ENCODE results near the gene VEGFC. TPM values are rescaled to one million over a fixed set of nuclear protein-coding genes. Genes with fewer than 3 reads are reported as not detected.
A peak's percentile ranks its signal among the peaks of the same experiment; 100 is the strongest.

Gene VEGFC
- polyA plus RNA-seq, 1 of the 3 experiments (the other 2 are of a cell fraction), result 81.9 TPM

GRCh38 chr4:176791591-176792325 lies 964 bp downstream of the VEGFC start:
- TF ChIP-seq IRF3 (IDR thresholded peaks at IDR 0.05; ENCODE audit: low read depth, low read length) (no peak), TCF12 (IDR thresholded peaks at IDR 0.05) (no peak), MAX (IDR thresholded peaks at IDR 0.05; ENCODE audit: low read depth) (0 out of 2 replicates have a peak, but pooled peaks have one; percentile 8), TAF1 (IDR thresholded peaks at IDR 0.05; ENCODE audit: borderline replicate concordance, low read depth, low read length) (peak; percentile 62; the same call in 1 of the 2 replicates)
- Histone ChIP-seq H3K27me3 (ENCODE audit: insufficient read depth) (no peaks in the 10 kb centered on the region), H3K9me3 (no peaks in the 10 kb centered on the region), H3K27ac (ENCODE audit: low read depth in 2 of 2, low read length in 1 of 2) (peak overlapping the region; percentile 89 to 92), H3K79me2 (ENCODE audit: insufficient read depth) (peaks cover 59% of the 10 kb centered on the region), H3K9me2 (no peaks in the 10 kb centered on the region), H3F3A (replicated peaks; ENCODE audit: insufficient read depth) (peaks cover 60% of the 10 kb centered on the region), H3K9ac (peak overlapping the region; percentile 99), H3K36me3 (replicated peaks in 1 of 2; ENCODE audit: control insufficient read depth in 1 of 2, insufficient read depth in 2 of 2, low read length in 1 of 2) (peaks cover 0 to 34% of the 10 kb centered on the region in 2 experiments), H3K4me3 (ENCODE audit: low read depth in 2 of 2, low read length in 1 of 2) (peak overlapping the region; percentile 75 to 87), H4K20me1 (ENCODE audit: insufficient read depth) (peaks cover 8% of the 10 kb centered on the region; the same call in 1 of the 2 replicates), H3K4me2 (peak overlapping the region; percentile 90), H3K4me1 (ENCODE audit: control insufficient read depth in 1 of 2, insufficient read depth in 2 of 2, low read depth in 1 of 2, low read length in 1 of 2) (no peaks in the 10 kb centered on the region; a peak in 2 of 4 replicates), H2AFZ (ENCODE audit: low read depth) (no peak overlapping the region)
- 2% methylated on average over 15 of the region's 45 CpGs for WGBS (ENCODE audit: low lambda C conversion rate)
- ChIA-PET CTCF (interaction anchor here (1.0 to 1.4 kb wide), 3 partner anchors 9 to 256 kb away, joined by 3 to 8 read pairs (median 4); no protein-coding TSS in a partner anchor), POLR2A (no interaction called here)
- DNase-seq, result no peak

- no peaks in the 10 kb centered on the region for H3K9me2 ChIP-seq
- no peaks in the 10 kb centered on the region for H3K27me3 ChIP-seq (ENCODE audit: insufficient read depth)
- H3K9me3 ChIP-seq, result no peaks in the 10 kb centered on the region
- peaks cover 70% of the 10 kb centered on the region for H3K79me2 ChIP-seq (ENCODE audit: insufficient read depth)
- peak overlapping the region; percentile 89 to 92; a peak in 3 of 4 replicates for H3K27ac ChIP-seq (ENCODE audit: low read depth in 2 of 2, low read length in 1 of 2)
- WGBS (ENCODE audit: low lambda C conversion rate), result 26% methylated on average over 4 of the region's 4 CpGs
- ChIA-PET POLR2A (no interaction called here), CTCF (no interaction called here)
- peaks cover 0 to 39% of the 10 kb centered on the region in 2 experiments for H3K36me3 ChIP-seq (replicated peaks in 1 of 2; ENCODE audit: control insufficient read depth in 1 of 2, insufficient read depth in 2 of 2, low read length in 1 of 2)
- H3K4me1 ChIP-seq (ENCODE audit: control insufficient read depth in 1 of 2, insufficient read depth in 2 of 2, low read depth in 1 of 2, low read length in 1 of 2), result peaks cover 0 to 8% of the 10 kb centered on the region in 2 experiments; a peak in 2 of 4 replicates
- TF ChIP-seq SIN3A (IDR thresholded peaks at IDR 0.05; ENCODE audit: borderline replicate concordance, low read depth, low read length), result 0 out of 2 replicates have a peak, but pooled peaks have one; percentile 7
- TF ChIP-seq NFIC (IDR thresholded peaks at IDR 0.05; ENCODE audit: borderline replicate concordance), result no peak
- H2AFZ ChIP-seq (ENCODE audit: low read depth), result no peak overlapping the region
- peaks cover 71% of the 10 kb centered on the region for H3F3A ChIP-seq (replicated peaks; ENCODE audit: insufficient read depth)
- H3K9ac ChIP-seq, result peak overlapping the region; percentile 99
- DNase-seq, result no peak
- peak overlapping the region; percentile 75 to 87; a peak in 3 of 4 replicates for H3K4me3 ChIP-seq (ENCODE audit: low read depth in 2 of 2, low read length in 1 of 2)
- peak overlapping the region; percentile 90 for H3K4me2 ChIP-seq
- peaks cover 20% of the 10 kb centered on the region for H4K20me1 ChIP-seq (ENCODE audit: insufficient read depth)
Measured at GRCh38 chr4:176790398-176790797, 2.3 kb downstream of the VEGFC start.

GRCh38 chr4:176789955-176790354 lies 2.8 kb downstream of the VEGFC start:
- H3K36me3 ChIP-seq (replicated peaks in 1 of 2; ENCODE audit: control insufficient read depth in 1 of 2, insufficient read depth in 2 of 2, low read length in 1 of 2), result peaks cover 0 to 43% of the 10 kb centered on the region in 2 experiments
- H3K4me2 ChIP-seq, result peak overlapping the region; percentile 90
- no peaks in the 10 kb centered on the region for H3K27me3 ChIP-seq (ENCODE audit: insufficient read depth)
- H3K4me3 ChIP-seq (ENCODE audit: low read depth in 2 of 2, low read length in 1 of 2), result peak overlapping the region; percentile 75 to 87; a peak in 3 of 4 replicates
- H3K9me3 ChIP-seq, result no peaks in the 10 kb centered on the region
- DNase-seq, result peak; percentile 53
- peaks cover 0 to 12% of the 10 kb centered on the region in 2 experiments; a peak in 2 of 4 replicates for H3K4me1 ChIP-seq (ENCODE audit: control insufficient read depth in 1 of 2, insufficient read depth in 2 of 2, low read depth in 1 of 2, low read length in 1 of 2)
- H3K9ac ChIP-seq, result peak overlapping the region; percentile 99
- H2AFZ ChIP-seq (ENCODE audit: low read depth), result no peak overlapping the region
- 11% methylated on average over 1 of the region's 1 CpG for WGBS (ENCODE audit: low lambda C conversion rate)
- H3K27ac ChIP-seq (ENCODE audit: low read depth in 2 of 2, low read length in 1 of 2), result peak overlapping the region; percentile 89 to 92; a peak in 3 of 4 replicates
- peaks cover 73% of the 10 kb centered on the region for H3K79me2 ChIP-seq (ENCODE audit: insufficient read depth)
- CTCF ChIA-PET, result no interaction called here
- H4K20me1 ChIP-seq (ENCODE audit: insufficient read depth), result peaks cover 25% of the 10 kb centered on the region
- no peaks in the 10 kb centered on the region for H3K9me2 ChIP-seq
- POLR2A ChIA-PET, result no interaction called here
- peaks cover 75% of the 10 kb centered on the region for H3F3A ChIP-seq (replicated peaks; ENCODE audit: insufficient read depth)
- TF ChIP-seq SMC3 (IDR thresholded peaks at IDR 0.05; ENCODE audit: low read depth, low read length) (peak; percentile 52), SIN3A (IDR thresholded peaks at IDR 0.05; ENCODE audit: borderline replicate concordance, low read depth, low read length) (peak; percentile 88; the same call in 1 of the 2 replicates), ZBTB33 (IDR thresholded peaks at IDR 0.05; ENCODE audit: borderline replicate concordance, low read depth) (no peak), FOXM1 (IDR thresholded peaks at IDR 0.05; ENCODE audit: low read depth) (no peak), FOXJ3 (CRISPR knock-in tag; IDR thresholded peaks at IDR 0.05) (no peak), CTCF (IDR thresholded peaks at IDR 0.05) (peak; percentile 85), IRF3 (IDR thresholded peaks at IDR 0.05; ENCODE audit: low read depth, low read length) (no peak), NFIC (IDR thresholded peaks at IDR 0.05; ENCODE audit: borderline replicate concordance) (peak; percentile 55; the same call in 1 of the 2 replicates), TEAD4 (IDR thresholded peaks at IDR 0.05; ENCODE audit: borderline replicate concordance, insufficient read depth) (no peak)

Data from SK-N-SH (cell line).